Cardiac muscle cell (in vitro differentiated cells and primary cell): ENCODE data around the gene MKRN2. TPM values are rescaled to one million over a fixed set of nuclear protein-coding genes. Genes with fewer than 3 reads are reported as not detected.
"Not testable (repeated sequence)": the region's sequence is repeated elsewhere in the genome, so short reads cannot be mapped to it uniquely, and the experiment has no call there.

Experiments
- DNase-seq, 2 donors: peaks; one replicate each; pipeline versions ENCODE4 v3.0.0 to v3.0.0-alpha.2; 2010 to 2017; ENCODE audit warnings: low read depth in 1 of 2, low spot score in 1 of 2
- H3K27ac ChIP-seq: fragments of 200-600 bp; sonication (generic); 2 replicates; pipeline ENCODE4 v1.5.1; 2016
- H3K27me3 ChIP-seq: fragments of 200-600 bp; sonication (generic); 2 replicates; pipeline ENCODE4 v1.6.0; 2016; ENCODE audit warnings: control low read depth
- H3K36me3 ChIP-seq: fragments of 200-600 bp; sonication (generic); 2 replicates; pipeline ENCODE4 v1.5.1; 2016; ENCODE audit warnings: control low read depth
- H3K4me1 ChIP-seq: fragments of 200-600 bp; sonication (generic); 2 replicates; pipeline ENCODE4 v1.8.1; 2017; ENCODE audit warnings: low read depth, mild to moderate bottlenecking, mixed run types
- H3K4me3 ChIP-seq: fragments of 200-600 bp; sonication (generic); 2 replicates; pipeline ENCODE4 v1.5.1; 2016; ENCODE audit warnings: mild to moderate bottlenecking
- H3K9me3 ChIP-seq: fragments of 200-600 bp; sonication (generic); 2 replicates; pipeline ENCODE4 v1.5.1; 2017; ENCODE audit warnings: low read depth, mild to moderate bottlenecking, control low read depth
- polyA plus RNA-seq: library from polyadenylated mRNA; unstranded; fragments of >200 nt; fragmentation: Nextera tagmentation; extraction: Ambion mirVana; gene quantifications from 2 replicates; pipeline ENCODE4 v1.2.1, GENCODE V29; 2016
- total RNA-seq: library from RNA; depleted of rRNA; stranded (reverse); fragments of >200 nt; gene quantifications from 2 replicates; pipeline ENCODE4 v1.2.3, GENCODE V29; 2016
- TF ChIP-seq, protein P1 (sequence below): IDR thresholded peaks from 2 replicates; pipeline ENCODE4 v1.5.1; 2012; ENCODE audit warnings: low read depth, mild to moderate bottlenecking, low read length

Gene MKRN2
- total and polyA plus RNA-seq, 2 experiments from 2014 or later = 44.7 to 51.5 TPM

DNA sequence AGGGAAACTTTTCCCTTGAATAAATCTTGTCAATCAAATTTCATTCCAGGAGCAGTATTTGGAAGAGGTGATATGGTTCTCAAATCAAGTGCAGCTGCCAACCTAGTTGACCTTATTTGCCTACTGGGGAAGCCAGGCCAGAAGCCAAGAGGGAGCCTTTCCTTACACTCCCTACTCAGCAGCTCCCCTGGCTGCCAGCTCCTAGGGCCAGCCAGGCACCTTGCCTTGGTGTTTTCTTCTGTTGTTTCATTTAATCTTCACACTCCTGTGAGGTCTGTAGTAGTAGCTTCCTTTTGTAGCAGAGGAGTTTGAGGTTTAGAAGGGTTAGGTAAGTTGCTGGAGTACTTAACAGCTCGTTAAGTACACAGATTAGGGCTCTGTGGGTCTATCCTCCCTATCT is 34.2 kb upstream of the MKRN2 start:
- Histone ChIP-seq H3K27ac (no peak overlapping the region), H3K9me3 (no peaks in the 10 kb centered on the region), H3K27me3 (no peaks in the 10 kb centered on the region), H3K4me1 (peaks cover 10% of the 10 kb centered on the region), H3K36me3 (no peaks in the 10 kb centered on the region), H3K4me3 (no peak overlapping the region)
- TF ChIP-seq, protein P1, sequence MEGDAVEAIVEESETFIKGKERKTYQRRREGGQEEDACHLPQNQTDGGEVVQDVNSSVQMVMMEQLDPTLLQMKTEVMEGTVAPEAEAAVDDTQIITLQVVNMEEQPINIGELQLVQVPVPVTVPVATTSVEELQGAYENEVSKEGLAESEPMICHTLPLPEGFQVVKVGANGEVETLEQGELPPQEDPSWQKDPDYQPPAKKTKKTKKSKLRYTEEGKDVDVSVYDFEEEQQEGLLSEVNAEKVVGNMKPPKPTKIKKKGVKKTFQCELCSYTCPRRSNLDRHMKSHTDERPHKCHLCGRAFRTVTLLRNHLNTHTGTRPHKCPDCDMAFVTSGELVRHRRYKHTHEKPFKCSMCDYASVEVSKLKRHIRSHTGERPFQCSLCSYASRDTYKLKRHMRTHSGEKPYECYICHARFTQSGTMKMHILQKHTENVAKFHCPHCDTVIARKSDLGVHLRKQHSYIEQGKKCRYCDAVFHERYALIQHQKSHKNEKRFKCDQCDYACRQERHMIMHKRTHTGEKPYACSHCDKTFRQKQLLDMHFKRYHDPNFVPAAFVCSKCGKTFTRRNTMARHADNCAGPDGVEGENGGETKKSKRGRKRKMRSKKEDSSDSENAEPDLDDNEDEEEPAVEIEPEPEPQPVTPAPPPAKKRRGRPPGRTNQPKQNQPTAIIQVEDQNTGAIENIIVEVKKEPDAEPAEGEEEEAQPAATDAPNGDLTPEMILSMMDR = no peak
- DNase-seq = no peak

DNA sequence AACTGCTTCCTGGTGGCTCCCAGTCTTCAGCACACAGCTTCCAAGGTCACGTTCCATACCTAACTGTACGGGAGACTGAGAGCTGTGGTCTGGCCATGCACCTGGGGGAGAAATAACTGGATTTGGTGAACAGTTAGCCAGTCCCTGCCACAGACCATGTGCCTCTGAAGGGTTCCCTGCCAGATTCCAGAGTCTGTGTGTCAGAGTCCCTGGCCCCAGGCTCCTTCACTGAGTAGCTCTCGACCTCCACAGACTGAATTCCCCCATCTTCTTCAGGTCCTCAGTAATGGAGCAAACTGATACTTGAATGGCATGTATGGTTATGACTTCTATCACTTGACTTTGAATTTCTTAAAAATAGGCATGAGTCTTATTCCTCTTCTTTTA is 29.1 kb upstream of the MKRN2 start:
- Histone ChIP-seq H3K4me3 (no peak overlapping the region), H3K27ac (no peak overlapping the region)
- TF ChIP-seq, protein P1 = no peak

DNA sequence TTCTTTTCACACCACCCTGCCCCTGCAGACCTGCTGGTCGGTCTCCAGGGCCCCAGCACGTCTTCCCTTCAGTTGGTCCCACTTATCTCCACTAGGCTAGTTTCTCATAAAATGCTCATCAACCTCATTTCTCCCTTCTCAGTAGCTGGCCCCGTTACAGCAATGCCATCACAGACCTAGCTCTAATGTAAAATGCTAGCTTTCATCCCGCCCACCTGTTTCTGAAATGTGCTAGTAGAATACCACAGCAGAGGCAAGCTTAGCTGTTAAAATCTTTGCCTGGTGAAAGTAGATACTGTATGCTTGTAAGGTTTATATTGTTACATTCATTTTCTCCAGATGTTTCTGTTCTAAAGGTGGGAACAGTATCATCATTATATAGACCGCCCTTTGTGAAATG is 24.7 kb upstream of the MKRN2 start:
- TF ChIP-seq, protein P1 = no peak

More for the DNA sequence above, 29.1 kb upstream of the MKRN2 start:
- no peak for DNase-seq
- Histone ChIP-seq H3K27me3 (no peaks in the 10 kb centered on the region), H3K9me3 (no peaks in the 10 kb centered on the region), H3K4me1 (no peaks in the 10 kb centered on the region), H3K36me3 (peaks cover 20% of the 10 kb centered on the region)

DNA sequence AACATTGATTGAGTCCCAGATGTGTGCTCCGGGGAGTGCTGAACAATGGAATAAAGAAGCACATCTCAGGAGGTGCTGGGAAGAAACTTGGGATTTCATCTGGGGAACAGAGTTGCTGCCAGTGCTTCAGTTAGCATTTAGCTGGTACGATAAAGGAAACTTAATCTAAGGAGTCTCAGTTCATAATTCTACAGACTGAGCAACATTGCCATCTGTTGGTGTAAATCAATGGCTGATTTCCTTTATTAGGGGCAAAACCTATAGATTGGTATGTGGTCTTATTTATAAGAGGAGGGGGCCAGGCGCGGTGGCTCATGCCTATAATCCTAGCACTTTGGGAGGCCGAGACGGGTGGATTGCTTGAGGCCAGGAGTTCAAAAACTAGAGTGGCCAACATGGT is 20.5 kb upstream of the MKRN2 start:
- DNase-seq = peak in 1 of 2 donors; percentile 37
- H3K9me3 ChIP-seq = no peaks in the 10 kb centered on the region
- TF ChIP-seq, protein P1 = peak; percentile 42
- peaks cover 11% of the 10 kb centered on the region for H3K36me3 ChIP-seq
- no peak overlapping the region for H3K27ac ChIP-seq
- H3K4me3 ChIP-seq = no peak overlapping the region
- H3K4me1 ChIP-seq = no peaks in the 10 kb centered on the region
- H3K27me3 ChIP-seq = no peaks in the 10 kb centered on the region

More for the DNA sequence above, 24.7 kb upstream of the MKRN2 start:
- H3K36me3 ChIP-seq = peaks cover 24% of the 10 kb centered on the region
- no peaks in the 10 kb centered on the region for H3K9me3 ChIP-seq
- no peak for DNase-seq
- H3K4me3 ChIP-seq = no peak overlapping the region
- H3K27ac ChIP-seq = no peak overlapping the region
- H3K4me1 ChIP-seq = no peaks in the 10 kb centered on the region
- no peaks in the 10 kb centered on the region for H3K27me3 ChIP-seq

DNA sequence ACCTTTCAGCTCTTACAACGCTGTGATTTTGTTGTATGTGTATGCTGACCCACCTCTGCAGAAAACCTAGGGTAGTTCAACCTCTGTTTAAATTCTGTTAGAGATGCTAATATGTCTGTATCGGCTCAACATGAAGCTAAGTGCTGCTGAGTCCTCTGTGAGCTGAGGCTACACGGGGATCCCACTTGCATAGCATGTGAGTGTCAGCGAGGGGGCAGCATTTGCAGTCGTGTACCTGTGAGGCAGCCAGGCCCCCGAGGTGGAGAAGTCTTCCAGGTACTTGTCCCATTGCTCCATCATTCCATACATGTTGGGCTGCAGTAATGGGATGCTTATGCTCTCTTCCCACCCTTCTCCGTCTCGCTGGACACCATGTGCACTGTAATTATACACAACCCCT is 15.3 kb upstream of the MKRN2 start:
- TF ChIP-seq, protein P1 = peak; percentile 20
- Histone ChIP-seq H3K36me3 (peaks cover 3% of the 10 kb centered on the region), H3K27ac (no peak overlapping the region), H3K9me3 (no peaks in the 10 kb centered on the region), H3K27me3 (no peaks in the 10 kb centered on the region), H3K4me1 (no peaks in the 10 kb centered on the region), H3K4me3 (no peak overlapping the region)
- peak in 1 of 2 donors; percentile 47 for DNase-seq

DNA sequence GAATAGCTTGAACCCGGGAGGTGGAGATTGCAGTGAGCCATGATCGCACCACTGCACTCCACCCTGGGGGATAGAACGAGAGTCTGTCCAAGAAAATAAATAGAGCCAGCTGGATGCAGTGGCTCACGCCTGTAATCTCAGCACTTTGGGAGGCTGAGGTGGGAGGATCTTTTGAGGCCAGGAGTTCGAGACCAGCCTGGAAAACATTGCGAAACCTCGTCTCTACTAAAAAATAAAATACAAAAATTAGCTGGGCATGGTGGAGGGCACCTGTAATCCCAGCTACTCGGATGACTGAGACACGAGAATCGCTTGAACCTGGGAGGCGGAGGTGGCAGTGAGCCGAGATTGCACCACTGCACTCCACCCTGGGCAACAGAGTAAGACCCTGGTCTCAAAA is 13.4 kb upstream of the MKRN2 start:
- H3K9me3 ChIP-seq, H3K4me3 ChIP-seq, H3K4me1 ChIP-seq, H3K27me3 ChIP-seq, DNase-seq, H3K27ac ChIP-seq, H3K36me3 ChIP-seq: not testable (repeated sequence)
